BLaER1 treated with 17β-estradiol and CSF1 and Interleukin-3, amounts not matched to agents 10 nM and 100 nM (cell line): ENCODE data around the gene COL23A1.
A peak's percentile ranks its signal among the peaks of the same experiment; 100 is the strongest.

Experiments
- H3K27ac ChIP-seq, 11 experiments: shearing (Covaris generic); formaldehyde crosslinking; 2 replicates each; pipeline ENCODE4 v1.8.1; 2022
- H3K27me3 ChIP-seq, 11 experiments: shearing (Covaris generic); formaldehyde crosslinking; 2 replicates each; pipeline ENCODE4 v1.8.1; 2022
- H3K36me3 ChIP-seq, 11 experiments: shearing (Covaris generic); formaldehyde crosslinking; 2 replicates each; pipeline ENCODE4 v1.8.1; 2022
- H3K4me1 ChIP-seq, 10 experiments: shearing (Covaris generic); formaldehyde crosslinking; 2 replicates each; pipeline ENCODE4 v1.8.1; 2022
- H3K4me2 ChIP-seq, 11 experiments: shearing (Covaris generic); formaldehyde crosslinking; 2 replicates each; pipeline ENCODE4 v1.8.1; 2022
- H3K4me3 ChIP-seq, 10 experiments: shearing (Covaris generic); formaldehyde crosslinking; 2 replicates each; pipeline ENCODE4 v1.8.1; 2022
- H3K9ac ChIP-seq, 11 experiments: shearing (Covaris generic); formaldehyde crosslinking; 2 replicates each; pipeline ENCODE4 v1.8.1; 2022
- H3K9me3 ChIP-seq, 11 experiments: shearing (Covaris generic); formaldehyde crosslinking; replicated peaks in 1 of 11; 2 replicates each; pipeline ENCODE4 v1.8.1; 2022
- H4K20me1 ChIP-seq, 11 experiments: shearing (Covaris generic); formaldehyde crosslinking; 2 replicates each; pipeline ENCODE4 v1.8.1; 2022
- Cebpa-rat ChIP-seq, 11 experiments: shearing (Covaris generic); IDR thresholded peaks; 2 replicates each; pipeline ENCODE4 v1.8.1; 2022

COL23A1 gene

DNA sequence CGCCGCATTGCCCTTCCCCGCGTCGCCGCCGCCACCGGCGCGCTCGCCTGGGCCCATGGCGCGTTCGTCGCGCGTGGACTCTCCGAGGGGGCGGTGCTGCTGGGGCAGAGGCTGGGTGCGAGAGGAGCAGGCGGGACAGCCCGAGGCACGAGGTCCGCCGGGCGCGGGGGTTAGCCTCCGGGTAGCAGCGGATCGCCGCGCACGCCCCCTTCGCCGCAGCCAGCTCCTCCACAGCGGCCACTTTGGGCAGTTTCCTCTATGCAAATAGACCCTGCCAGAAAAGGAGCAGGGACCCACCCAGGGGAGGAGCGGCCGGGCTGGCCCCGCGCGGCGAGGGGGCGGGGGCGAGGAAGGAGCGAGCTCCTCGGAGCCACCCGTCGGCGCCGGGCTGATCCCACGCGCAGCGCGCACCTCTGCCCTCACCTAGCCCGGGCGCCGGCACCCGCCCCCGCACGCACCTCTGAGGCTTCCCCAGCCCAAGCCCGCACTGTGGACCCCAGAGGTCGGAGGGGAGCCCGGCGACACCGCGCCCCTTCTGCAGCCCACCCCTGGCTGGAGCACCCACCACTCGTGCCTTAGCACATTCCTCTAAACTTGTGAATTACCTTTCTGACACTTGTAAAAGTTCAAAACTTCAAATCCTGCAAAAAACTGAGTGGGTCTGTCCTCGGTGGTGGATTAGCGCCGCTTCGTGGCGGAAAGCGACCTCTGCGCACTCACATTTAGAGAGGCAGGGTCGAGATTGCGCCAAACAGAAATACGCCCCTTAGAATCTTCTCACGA is at the start of gene COL23A1:
Gene COL23A1 (minus strand): TSS at position 253 of the 783 bp plus-strand sequence.
- TF ChIP-seq Cebpa-rat (IDR thresholded peaks at IDR 0.05) = no peak
- peaks cover 11 to 20% (median 18%) of the 10 kb centered on the region in 11 experiments for H3K9me3 ChIP-seq
- H3K36me3 ChIP-seq = peaks cover 6 to 16% (median 14%) of the 10 kb centered on the region in 11 experiments; a peak in 21 of 22 replicates
- H3K27me3 ChIP-seq = peaks cover 51 to 66% (median 59%) of the 10 kb centered on the region in 11 experiments
- H3K4me3 ChIP-seq = peak within 1 kb of the TSS; percentile 58 to 73 (median 67)
- H3K9ac ChIP-seq = peak within 1 kb of the TSS; percentile 41 to 71 (median 65); a peak in 21 of 22 replicates
- H3K4me2 ChIP-seq = peak within 1 kb of the TSS; percentile 91 to 100 (median 99)
- H4K20me1 ChIP-seq = peaks cover 0 to 35% (median 19%) of the 10 kb centered on the region in 11 experiments; a peak in 10 of 22 replicates
- H3K4me1 ChIP-seq = peaks cover 20 to 34% (median 20%) of the 10 kb centered on the region in 10 experiments
- peak within 1 kb of the TSS in 5 of 11 experiments; percentile 13 to 57 (median 39); a peak in 8 of 22 replicates for H3K27ac ChIP-seq

GRCh38 chr5:178637356-178638074 is 47.3 kb upstream of the COL23A1 start:
- Histone ChIP-seq H3K36me3 (no peaks in the 10 kb centered on the region), H3K4me2 (no peak overlapping the region), H3K4me1 (peaks cover 0 to 2% (median 0%) of the 10 kb centered on the region in 10 experiments; a peak in 1 of 20 replicates), H4K20me1 (no peaks in the 10 kb centered on the region), H3K9ac (no peak overlapping the region), H3K4me3 (no peak overlapping the region), H3K27me3 (no peaks in the 10 kb centered on the region), H3K9me3 (peaks cover 0 to 30% (median 13%) of the 10 kb centered on the region in 11 experiments; a peak in 16 of 22 replicates), H3K27ac (no peak overlapping the region)
- no peak for TF ChIP-seq Cebpa-rat (IDR thresholded peaks at IDR 0.05)

DNA sequence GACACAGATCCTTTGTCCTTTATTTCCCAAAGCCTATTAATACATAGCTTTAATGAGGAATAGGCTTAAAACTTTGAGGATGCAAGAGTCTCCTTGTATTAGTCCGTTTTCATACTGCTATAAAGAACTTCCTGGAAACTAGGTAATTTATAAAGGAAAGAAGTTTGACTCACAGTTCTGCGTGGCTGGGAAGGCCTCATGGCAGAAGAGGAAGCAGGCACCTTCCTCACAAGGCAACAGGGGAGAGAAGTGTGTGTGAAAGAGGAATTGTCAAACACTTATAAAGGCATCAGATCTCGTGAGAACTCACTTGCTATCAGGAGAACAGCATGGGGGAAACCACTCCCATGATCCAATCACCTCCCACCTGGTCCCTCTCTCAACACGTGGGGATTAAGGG is 42.1 kb upstream of the COL23A1 start:
- Histone ChIP-seq H3K4me2 (peak overlapping the region in 1 of 11 experiments; percentile 0; a peak in 1 of 22 replicates), H3K9me3 (peaks cover 0 to 33% (median 5%) of the 10 kb centered on the region in 11 experiments; a peak in 11 of 22 replicates), H4K20me1 (no peaks in the 10 kb centered on the region), H3K4me3 (no peak overlapping the region), H3K27ac (no peak overlapping the region), H3K4me1 (peaks cover 0 to 8% (median 0%) of the 10 kb centered on the region in 10 experiments; a peak in 3 of 20 replicates), H3K36me3 (no peaks in the 10 kb centered on the region), H3K9ac (no peak overlapping the region), H3K27me3 (no peaks in the 10 kb centered on the region)
- no peak for TF ChIP-seq Cebpa-rat (IDR thresholded peaks at IDR 0.05)

DNA sequence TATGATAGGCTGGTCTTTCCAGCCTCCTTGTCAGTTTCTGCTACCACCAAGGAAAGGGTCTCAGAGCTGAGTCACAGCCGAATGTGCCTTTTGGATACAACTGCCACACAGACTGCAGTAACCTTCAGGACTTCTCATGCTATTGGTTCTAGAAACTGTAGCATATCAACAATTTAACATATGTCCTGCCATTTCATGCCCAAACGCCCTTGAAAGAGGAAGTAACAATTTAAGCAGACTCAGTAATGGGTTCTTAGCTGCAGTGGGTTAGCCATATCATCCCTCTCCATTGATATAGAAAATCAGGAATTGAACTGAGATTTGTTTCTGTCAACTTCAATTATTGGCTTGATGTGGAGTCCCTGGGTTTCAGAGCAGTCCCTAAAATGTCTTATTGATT is 40.8 kb upstream of the COL23A1 start:
- Histone ChIP-seq H3K4me1 (peaks cover 0 to 8% (median 0%) of the 10 kb centered on the region in 10 experiments; a peak in 3 of 20 replicates), H3K4me2 (peak overlapping the region in 1 of 11 experiments; percentile 30; a peak in 1 of 22 replicates), H3K9ac (no peak overlapping the region), H3K36me3 (no peaks in the 10 kb centered on the region), H3K27me3 (no peaks in the 10 kb centered on the region), H4K20me1 (peaks cover 0 to 5% (median 4%) of the 10 kb centered on the region in 11 experiments; a peak in 11 of 22 replicates), H3K4me3 (no peak overlapping the region), H3K27ac (no peak overlapping the region), H3K9me3 (peaks cover 0 to 33% (median 5%) of the 10 kb centered on the region in 11 experiments; a peak in 11 of 22 replicates)
- no peak for TF ChIP-seq Cebpa-rat (IDR thresholded peaks at IDR 0.05)

DNA sequence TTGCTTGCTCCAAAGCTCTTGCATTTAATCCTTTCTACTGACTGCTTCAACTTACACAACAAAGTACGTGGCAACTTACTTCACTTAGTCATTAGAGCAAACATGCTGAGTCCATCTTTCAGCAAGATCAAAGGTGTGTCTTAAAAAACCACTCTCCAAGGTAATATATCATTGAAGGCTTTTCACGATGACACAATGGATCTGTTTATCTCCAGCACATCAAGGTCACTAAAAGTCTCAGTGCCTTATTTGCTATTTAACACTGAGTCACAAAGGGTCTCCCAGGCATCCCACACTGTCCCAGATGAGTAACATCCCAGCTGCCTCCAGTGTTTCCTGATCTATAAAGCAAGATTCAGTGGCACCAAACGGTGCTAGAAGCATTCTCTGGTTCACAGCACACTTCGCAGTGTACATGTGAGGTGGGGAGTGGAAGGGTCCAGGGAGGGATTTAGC is 40.3 kb upstream of the COL23A1 start:
- H3K9ac ChIP-seq = no peak overlapping the region
- H3K9me3 ChIP-seq = peaks cover 0 to 33% (median 5%) of the 10 kb centered on the region in 11 experiments; a peak in 11 of 22 replicates
- H3K4me1 ChIP-seq = peaks cover 0 to 8% (median 0%) of the 10 kb centered on the region in 10 experiments; a peak in 4 of 20 replicates
- TF ChIP-seq Cebpa-rat (IDR thresholded peaks at IDR 0.05) = no peak
- H3K4me3 ChIP-seq = no peak overlapping the region
- peaks cover 0 to 9% (median 8%) of the 10 kb centered on the region in 11 experiments; a peak in 11 of 22 replicates for H4K20me1 ChIP-seq
- no peaks in the 10 kb centered on the region for H3K27me3 ChIP-seq
- no peak overlapping the region for H3K27ac ChIP-seq
- H3K4me2 ChIP-seq = peak overlapping the region in 1 of 11 experiments; percentile 30; a peak in 1 of 22 replicates
- no peaks in the 10 kb centered on the region for H3K36me3 ChIP-seq

- Histone ChIP-seq H3K9ac (peak overlapping the region; percentile 93 to 100 (median 98)), H3K4me1 (peaks cover 15 to 22% (median 19%) of the 10 kb centered on the region in 10 experiments), H3K4me3 (peak overlapping the region; percentile 88 to 99 (median 92)), H3K9me3 (peaks cover 0 to 17% (median 5%) of the 10 kb centered on the region in 11 experiments; a peak in 9 of 22 replicates), H4K20me1 (peaks cover 18 to 38% (median 31%) of the 10 kb centered on the region in 11 experiments; a peak in 18 of 22 replicates), H3K4me2 (peak overlapping the region; percentile 20 to 63 (median 49); a peak in 17 of 22 replicates), H3K27ac (peak overlapping the region; percentile 46 to 99 (median 96); a peak in 21 of 22 replicates), H3K27me3 (no peaks in the 10 kb centered on the region), H3K36me3 (peaks cover 13 to 17% (median 14%) of the 10 kb centered on the region in 11 experiments)
- TF ChIP-seq Cebpa-rat (IDR thresholded peaks at IDR 0.05) = no peak
Measured at GRCh38 chr5:178627259-178627598, 37.0 kb upstream of the COL23A1 start.

GRCh38 chr5:178626484-178627258 is 36.5 kb upstream of the COL23A1 start, which contains the start of gene CLK4:
Gene CLK4 (minus strand): TSS chr5:178627050. CDS start chr5:178623416, 3,634 bp downstream.
- H4K20me1 ChIP-seq = peaks cover 18 to 42% (median 31%) of the 10 kb centered on the region in 11 experiments; a peak in 18 of 22 replicates

More at GRCh38 chr5:178626484-178627258, 36.5 kb upstream of the COL23A1 start, which contains the start of gene CLK4:
- peak within 1 kb of the TSS; percentile 93 to 100 (median 98) for H3K9ac ChIP-seq
- peaks cover 18 to 23% (median 19%) of the 10 kb centered on the region in 11 experiments for H3K36me3 ChIP-seq
- H3K4me1 ChIP-seq = peaks cover 15 to 22% (median 19%) of the 10 kb centered on the region in 10 experiments
- TF ChIP-seq Cebpa-rat (IDR thresholded peaks at IDR 0.05) = no peak
- peak within 1 kb of the TSS; percentile 95 to 99 (median 98) for H3K27ac ChIP-seq
- H3K9me3 ChIP-seq = peaks cover 0 to 11% (median 3%) of the 10 kb centered on the region in 11 experiments; a peak in 7 of 22 replicates
- H3K27me3 ChIP-seq = no peaks in the 10 kb centered on the region
- peak within 1 kb of the TSS; percentile 88 to 99 (median 92) for H3K4me3 ChIP-seq
- peak within 1 kb of the TSS; percentile 81 to 96 (median 91) for H3K4me2 ChIP-seq
